Measurements from ENCODE around the gene ZC3H7A. TPM values are rescaled to one million over a fixed set of nuclear protein-coding genes. Genes with fewer than 3 reads are reported as not detected.

The ZC3H7A gene
- total and polyA plus RNA-seq, 2 of the 13 experiments (the other 11 are each of a cell fraction or from before 2014, with no cell fraction given) = 29.2 to 36.8 TPM

GRCh38 chr16:11835891-11836649, 39.0 kb upstream of the ZC3H7A start (continued):
- TF ChIP-seq ZNF800 (CRISPR knock-in tag; IDR thresholded peaks at IDR 0.05) = no peak

DNA sequence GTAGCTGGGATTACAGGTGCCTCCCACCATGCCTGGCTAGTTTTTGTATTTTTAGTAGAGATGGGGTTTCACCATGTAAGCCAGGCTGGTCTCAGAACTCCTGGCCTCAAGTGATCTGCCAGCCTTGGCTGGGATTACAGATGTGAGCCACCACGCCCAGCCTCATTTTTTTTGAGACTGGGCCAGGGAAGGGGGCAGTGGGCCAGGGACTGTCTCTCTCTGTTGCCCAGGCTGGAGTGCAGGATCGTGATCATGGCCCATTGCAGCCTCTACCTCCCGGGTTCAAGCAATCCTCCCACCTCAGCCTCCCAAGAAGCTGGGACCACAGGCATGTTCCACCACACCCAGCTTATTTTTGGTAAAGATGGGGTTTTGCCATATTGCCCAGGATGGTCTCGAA, 38.3 kb upstream of the ZC3H7A start:
- Histone ChIP-seq H4K20me1 (ENCODE audit: insufficient read depth, low read length) (no peaks in the 10 kb centered on the region), H3K4me2 (ENCODE audit: low read depth, low read length) (no peak overlapping the region), H3K9me3 (ENCODE audit: low read length) (no peaks in the 10 kb centered on the region), H3K27ac (ENCODE audit: extremely low read length, insufficient read depth, low read length) (no peak overlapping the region), H3K9ac (ENCODE audit: insufficient read depth, low read depth, low read length) (no peak overlapping the region), H3K4me1 (ENCODE audit: insufficient read depth, low read length) (peaks cover 28% of the 10 kb centered on the region), H3K4me3 (replicated peaks in 1 of 3; ENCODE audit: insufficient read depth in 1 of 3, low read depth in 2 of 3, low read length in 3 of 3) (no peak overlapping the region), H3K27me3 (ENCODE audit: control insufficient read depth in 1 of 2, insufficient read depth in 2 of 2, low read length in 2 of 2) (no peaks in the 10 kb centered on the region), H3K36me3 (replicated peaks in 1 of 2; ENCODE audit: control insufficient read depth in 1 of 2, insufficient read depth in 2 of 2, low read length in 2 of 2) (peaks cover 31 to 42% of the 10 kb centered on the region in 2 experiments), H2AFZ (ENCODE audit: low read length) (no peak overlapping the region), H3K79me2 (ENCODE audit: insufficient read depth, low read length) (no peaks in the 10 kb centered on the region)
- FAIRE-seq = no peak
- peak; percentile 12 for ATAC-seq
- 93% methylated on average over 4 of the region's 4 CpGs for WGBS (ENCODE audit: low lambda C conversion rate)
- DNase-seq (ENCODE audit: low spot score) = no peak
- POLR2A ChIA-PET = interaction anchor here (1.4 to 7.3 kb wide), 4 partner anchors 12 to 92 kb away, joined by 3 to 72 read pairs (median 18); partner anchors contain the start of genes RSL1D1 and TXNDC11
- CTCF ChIA-PET (ENCODE audit: low intra/inter-chr PET ratio, low total read pairs) = no interaction called here
- BruUV-seq (replicated peaks) = no TSS peak
- in situ Hi-C loops (cut with HindIII; ENCODE audit: extremely low pct_ligation_motif_present, low pct_unique_long_range_greater_than_20kb) (no loop called here), intact Hi-C loops (cut with micrococcal nuclease; ENCODE audit: unreplicated experiment) (no loop called here)
- no peak for TF ChIP-seq ZNF724P (CRISPR knock-in tag; IDR thresholded peaks at IDR 0.05; ENCODE audit: borderline replicate concordance)
- no peak for TF ChIP-seq PHF20 (CRISPR knock-in tag; IDR thresholded peaks at IDR 0.05)
- TF ChIP-seq NR2C2 (CRISPR knock-in tag; IDR thresholded peaks at IDR 0.05; ENCODE audit: borderline replicate concordance) = no peak
- TF ChIP-seq KLF6 (CRISPR knock-in tag; IDR thresholded peaks at IDR 0.05) = no peak
- no peak for TF ChIP-seq RFXANK (CRISPR knock-in tag; IDR thresholded peaks at IDR 0.05)
- 0 out of 2 replicates have a peak, but pooled peaks have one; percentile 20 for TF ChIP-seq ZNF296 (CRISPR knock-in tag; conservative IDR thresholded peaks at IDR 0.05)
- TF ChIP-seq ZNF687 (CRISPR knock-in tag; IDR thresholded peaks at IDR 0.05) = peak; percentile 25; the same call in 1 of the 2 replicates
- no peak for TF ChIP-seq ZNF776 (CRISPR knock-in tag; IDR thresholded peaks at IDR 0.05)
- TF ChIP-seq POLR2G (IDR thresholded peaks at IDR 0.05; ENCODE audit: low read depth, low read length) = peak; percentile 28; the same call in 1 of the 2 replicates
- TF ChIP-seq NCOR1 (IDR thresholded peaks at IDR 0.05; ENCODE audit: borderline replicate concordance, low read length) = no peak
- TF ChIP-seq, protein P1, sequence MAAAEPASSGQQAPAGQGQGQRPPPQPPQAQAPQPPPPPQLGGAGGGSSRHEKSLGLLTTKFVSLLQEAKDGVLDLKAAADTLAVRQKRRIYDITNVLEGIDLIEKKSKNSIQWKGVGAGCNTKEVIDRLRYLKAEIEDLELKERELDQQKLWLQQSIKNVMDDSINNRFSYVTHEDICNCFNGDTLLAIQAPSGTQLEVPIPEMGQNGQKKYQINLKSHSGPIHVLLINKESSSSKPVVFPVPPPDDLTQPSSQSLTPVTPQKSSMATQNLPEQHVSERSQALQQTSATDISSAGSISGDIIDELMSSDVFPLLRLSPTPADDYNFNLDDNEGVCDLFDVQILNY (CRISPR knock-in tag; conservative IDR thresholded peaks at IDR 0.05) = no peak
- 0 out of 2 replicates have a peak, but pooled peaks have one; percentile 64 for TF ChIP-seq CC2D1A (CRISPR knock-in tag; IDR thresholded peaks at IDR 0.05)
- TF ChIP-seq FOXP1 (IDR thresholded peaks at IDR 0.05) = no peak
- TF ChIP-seq FOXP1 (CRISPR knock-in tag; IDR thresholded peaks at IDR 0.05) = no peak
- no peak for TF ChIP-seq EEA1 (CRISPR knock-in tag; IDR thresholded peaks at IDR 0.05; ENCODE audit: borderline replicate concordance)
- peak; percentile 27; the same call in 1 of the 2 replicates for TF ChIP-seq ZMYM3 (CRISPR knock-in tag; IDR thresholded peaks at IDR 0.05)

All from HepG2 (cell line).